BLaER1 treated with 17β-estradiol and CSF1 and Interleukin-3, amounts not matched to agents 10 nM and 100 nM (cell line): ENCODE results near the gene GOLGA2.
"Not testable (repeated sequence)": the region's sequence is repeated elsewhere in the genome, so short reads cannot be mapped to it uniquely, and the experiment has no call there.

Experiments
- H3K27ac ChIP-seq, 11 experiments: shearing (Covaris generic); formaldehyde crosslinking; 2 replicates each; pipeline ENCODE4 v1.8.1; 2022
- H3K27me3 ChIP-seq, 11 experiments: shearing (Covaris generic); formaldehyde crosslinking; 2 replicates each; pipeline ENCODE4 v1.8.1; 2022
- H3K36me3 ChIP-seq, 11 experiments: shearing (Covaris generic); formaldehyde crosslinking; 2 replicates each; pipeline ENCODE4 v1.8.1; 2022
- H3K4me1 ChIP-seq, 10 experiments: shearing (Covaris generic); formaldehyde crosslinking; 2 replicates each; pipeline ENCODE4 v1.8.1; 2022
- H3K4me2 ChIP-seq, 11 experiments: shearing (Covaris generic); formaldehyde crosslinking; 2 replicates each; pipeline ENCODE4 v1.8.1; 2022
- H3K4me3 ChIP-seq, 10 experiments: shearing (Covaris generic); formaldehyde crosslinking; 2 replicates each; pipeline ENCODE4 v1.8.1; 2022
- H3K9ac ChIP-seq, 11 experiments: shearing (Covaris generic); formaldehyde crosslinking; 2 replicates each; pipeline ENCODE4 v1.8.1; 2022
- H3K9me3 ChIP-seq, 11 experiments: shearing (Covaris generic); formaldehyde crosslinking; replicated peaks in 1 of 11; 2 replicates each; pipeline ENCODE4 v1.8.1; 2022
- H4K20me1 ChIP-seq, 11 experiments: shearing (Covaris generic); formaldehyde crosslinking; 2 replicates each; pipeline ENCODE4 v1.8.1; 2022
- Cebpa-rat ChIP-seq, 11 experiments: shearing (Covaris generic); IDR thresholded peaks; 2 replicates each; pipeline ENCODE4 v1.8.1; 2022

GOLGA2 gene

GRCh38 chr9:128286440-128286839, 10.6 kb upstream of the GOLGA2 start:
- H3K36me3 ChIP-seq: peaks cover 4 to 27% (median 14%) of the 10 kb centered on the region in 11 experiments; a peak in 13 of 22 replicates
- TF ChIP-seq Cebpa-rat (IDR thresholded peaks at IDR 0.05): no peak
- H3K27me3 ChIP-seq: no peaks in the 10 kb centered on the region
- no peak overlapping the region for H3K27ac ChIP-seq
- H3K4me1 ChIP-seq: peaks cover 0 to 22% (median 12%) of the 10 kb centered on the region in 10 experiments; a peak in 13 of 20 replicates
- H3K9me3 ChIP-seq: no peaks in the 10 kb centered on the region
- no peak overlapping the region for H3K4me2 ChIP-seq
- H3K4me3 ChIP-seq: no peak overlapping the region
- no peaks in the 10 kb centered on the region for H4K20me1 ChIP-seq
- no peak overlapping the region for H3K9ac ChIP-seq

GRCh38 chr9:128285033-128285784, 9.4 kb upstream of the GOLGA2 start:
- 0 out of 22 replicates have a peak overlapping the region, but pooled peaks of 2 of the 11 experiments have one; percentile 0 to 1 for H3K9ac ChIP-seq
- H3K4me2 ChIP-seq: peak overlapping the region in 8 of 11 experiments; percentile 16 to 60 (median 52); a peak in 14 of 22 replicates
- H3K4me1 ChIP-seq: peaks cover 4 to 27% (median 19%) of the 10 kb centered on the region in 10 experiments
- H3K27ac ChIP-seq: peak overlapping the region in 4 of 11 experiments; percentile 12 to 34 (median 26); a peak in 4 of 22 replicates
- no peaks in the 10 kb centered on the region for H4K20me1 ChIP-seq
- H3K9me3 ChIP-seq: no peaks in the 10 kb centered on the region
- H3K27me3 ChIP-seq: no peaks in the 10 kb centered on the region
- peaks cover 4 to 27% (median 14%) of the 10 kb centered on the region in 11 experiments; a peak in 13 of 22 replicates for H3K36me3 ChIP-seq
- no peak for TF ChIP-seq Cebpa-rat (IDR thresholded peaks at IDR 0.05)
- H3K4me3 ChIP-seq: no peak overlapping the region

- no peak for TF ChIP-seq Cebpa-rat (IDR thresholded peaks at IDR 0.05)
- Histone ChIP-seq H3K9me3 (no peaks in the 10 kb centered on the region), H3K4me2 (no peak overlapping the region), H3K27me3 (no peaks in the 10 kb centered on the region), H3K4me1 (peaks cover 29 to 54% (median 46%) of the 10 kb centered on the region in 10 experiments), H3K4me3 (no peak overlapping the region), H4K20me1 (no peaks in the 10 kb centered on the region), H3K36me3 (peaks cover 0 to 17% (median 11%) of the 10 kb centered on the region in 11 experiments; a peak in 10 of 22 replicates), H3K27ac (no peak overlapping the region), H3K9ac (no peak overlapping the region)
Observed at GRCh38 chr9:128282500-128282899, 6.7 kb upstream of the GOLGA2 start.

- Histone ChIP-seq H3K27me3 (no peaks in the 10 kb centered on the region), H3K4me3 (no peak overlapping the region), H3K27ac (peak overlapping the region in 8 of 11 experiments; percentile 8 to 65 (median 32); a peak in 11 of 22 replicates), H3K4me1 (peaks cover 39 to 57% (median 53%) of the 10 kb centered on the region in 10 experiments), H4K20me1 (no peaks in the 10 kb centered on the region), H3K36me3 (peaks cover 0 to under 1% (median 0%) of the 10 kb centered on the region in 11 experiments; a peak in 1 of 22 replicates), H3K9me3 (no peaks in the 10 kb centered on the region), H3K4me2 (peak overlapping the region; percentile 44 to 100 (median 96); a peak in 21 of 22 replicates), H3K9ac (peak overlapping the region in 2 of 11 experiments; percentile 22 to 50; a peak in 3 of 22 replicates)
- TF ChIP-seq Cebpa-rat (IDR thresholded peaks at IDR 0.05): peak in 5 of 11 experiments; percentile 16 to 45 (median 29); a peak in 3 of 22 replicates
Observed at GRCh38 chr9:128280084-128280622, 4.3 kb upstream of the GOLGA2 start.

GRCh38 chr9:128279088-128280073, 3.6 kb upstream of the GOLGA2 start:
- H3K27me3 ChIP-seq, H3K36me3 ChIP-seq, H4K20me1 ChIP-seq, H3K9me3 ChIP-seq: not testable (repeated sequence)
- peak overlapping the region in 8 of 11 experiments; percentile 15 to 53 (median 38); a peak in 9 of 22 replicates for H3K9ac ChIP-seq
- H3K27ac ChIP-seq: peak overlapping the region in 8 of 11 experiments; percentile 23 to 65 (median 42); a peak in 14 of 22 replicates
- peak overlapping the region; percentile 44 to 100 (median 96) for H3K4me2 ChIP-seq
- peaks cover 46 to 57% (median 55%) of the 10 kb centered on the region in 10 experiments for H3K4me1 ChIP-seq
- H3K4me3 ChIP-seq: peak overlapping the region in 1 of 10 experiments; percentile 28; a peak in 2 of 20 replicates

GRCh38 chr9:128276574-128277270, 915 bp upstream of the GOLGA2 start:
- no peaks in the 10 kb centered on the region for H3K27me3 ChIP-seq

GRCh38 chr9:128276008-128276573, 284 bp upstream of the GOLGA2 start, which contains the start of gene SWI5:
TSS of gene SWI5 (plus strand) at chr9:128276276.
- no peaks in the 10 kb centered on the region for H3K9me3 ChIP-seq
- H3K9ac ChIP-seq: peak within 1 kb of the TSS; percentile 81 to 96 (median 89)
- H3K27ac ChIP-seq: peak within 1 kb of the TSS; percentile 73 to 92 (median 83)
- peaks cover 59 to 68% (median 66%) of the 10 kb centered on the region in 10 experiments for H3K4me1 ChIP-seq
- H3K36me3 ChIP-seq: peaks cover 21 to 28% (median 26%) of the 10 kb centered on the region in 11 experiments
- H3K4me3 ChIP-seq: peak within 1 kb of the TSS; percentile 78 to 95 (median 92)
- TF ChIP-seq Cebpa-rat (IDR thresholded peaks at IDR 0.05): no peak
- no peaks in the 10 kb centered on the region for H3K27me3 ChIP-seq
- H4K20me1 ChIP-seq: peaks cover 0 to 10% (median 0%) of the 10 kb centered on the region in 11 experiments; a peak in 3 of 22 replicates
- H3K4me2 ChIP-seq: peak within 1 kb of the TSS; percentile 92 to 100 (median 99)

More at GRCh38 chr9:128276574-128277270, 915 bp upstream of the GOLGA2 start:
- peak overlapping the region; percentile 89 to 100 (median 97) for H3K4me2 ChIP-seq
- no peak for TF ChIP-seq Cebpa-rat (IDR thresholded peaks at IDR 0.05)
- H3K27ac ChIP-seq: peak overlapping the region; percentile 66 to 82 (median 76); a peak in 21 of 22 replicates
- peak overlapping the region; percentile 78 to 95 (median 92) for H3K4me3 ChIP-seq
- peaks cover 0 to 10% (median 0%) of the 10 kb centered on the region in 11 experiments; a peak in 3 of 22 replicates for H4K20me1 ChIP-seq
- peak overlapping the region; percentile 81 to 96 (median 87) for H3K9ac ChIP-seq
- H3K9me3 ChIP-seq: no peaks in the 10 kb centered on the region
- H3K36me3 ChIP-seq: peaks cover 15 to 22% (median 20%) of the 10 kb centered on the region in 11 experiments
- peaks cover 59 to 68% (median 66%) of the 10 kb centered on the region in 10 experiments for H3K4me1 ChIP-seq
